Choroid plexus epithelial cell (primary cell): Measurements from ENCODE around the gene RPAP3.

Source experiments
- DNase-seq: peaks from one replicate; pipeline ENCODE4 v3.0.0-alpha.2; 2010; ENCODE audit warnings: low read depth
- H3K4me3 ChIP-seq: 2 replicates; pipeline ENCODE4 v1.5.1; 2011; ENCODE audit warnings: low read depth, mild to moderate bottlenecking, control low read depth, low read length, moderate library complexity
- TF ChIP-seq, protein P1 (sequence below): conservative IDR thresholded peaks from 2 replicates; pipeline ENCODE4 v1.5.1; 2011; ENCODE audit warnings: low read depth, mild to moderate bottlenecking, control low read depth, inconsistent platforms, low read length, moderate library complexity

The RPAP3 gene

DNA sequence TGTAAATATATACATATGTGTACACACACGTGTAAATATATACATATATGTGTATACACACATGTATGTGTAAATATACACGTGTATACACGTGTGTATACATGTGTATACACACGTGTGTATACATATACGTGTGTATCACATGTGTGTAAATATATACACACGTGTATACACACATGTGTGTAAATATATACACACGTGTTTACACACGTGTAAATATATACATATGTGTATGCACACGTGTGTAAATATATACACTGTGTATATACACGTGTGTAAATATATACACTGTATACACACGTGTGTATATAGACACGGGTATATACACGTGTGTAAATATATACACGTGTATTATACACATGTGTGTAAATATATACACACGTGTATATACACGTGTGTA is 71.7 kb downstream of the RPAP3 start:
- TF ChIP-seq, protein P1, sequence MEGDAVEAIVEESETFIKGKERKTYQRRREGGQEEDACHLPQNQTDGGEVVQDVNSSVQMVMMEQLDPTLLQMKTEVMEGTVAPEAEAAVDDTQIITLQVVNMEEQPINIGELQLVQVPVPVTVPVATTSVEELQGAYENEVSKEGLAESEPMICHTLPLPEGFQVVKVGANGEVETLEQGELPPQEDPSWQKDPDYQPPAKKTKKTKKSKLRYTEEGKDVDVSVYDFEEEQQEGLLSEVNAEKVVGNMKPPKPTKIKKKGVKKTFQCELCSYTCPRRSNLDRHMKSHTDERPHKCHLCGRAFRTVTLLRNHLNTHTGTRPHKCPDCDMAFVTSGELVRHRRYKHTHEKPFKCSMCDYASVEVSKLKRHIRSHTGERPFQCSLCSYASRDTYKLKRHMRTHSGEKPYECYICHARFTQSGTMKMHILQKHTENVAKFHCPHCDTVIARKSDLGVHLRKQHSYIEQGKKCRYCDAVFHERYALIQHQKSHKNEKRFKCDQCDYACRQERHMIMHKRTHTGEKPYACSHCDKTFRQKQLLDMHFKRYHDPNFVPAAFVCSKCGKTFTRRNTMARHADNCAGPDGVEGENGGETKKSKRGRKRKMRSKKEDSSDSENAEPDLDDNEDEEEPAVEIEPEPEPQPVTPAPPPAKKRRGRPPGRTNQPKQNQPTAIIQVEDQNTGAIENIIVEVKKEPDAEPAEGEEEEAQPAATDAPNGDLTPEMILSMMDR: no peak
- H3K4me3 ChIP-seq: no peak overlapping the region
- DNase-seq: no peak

DNA sequence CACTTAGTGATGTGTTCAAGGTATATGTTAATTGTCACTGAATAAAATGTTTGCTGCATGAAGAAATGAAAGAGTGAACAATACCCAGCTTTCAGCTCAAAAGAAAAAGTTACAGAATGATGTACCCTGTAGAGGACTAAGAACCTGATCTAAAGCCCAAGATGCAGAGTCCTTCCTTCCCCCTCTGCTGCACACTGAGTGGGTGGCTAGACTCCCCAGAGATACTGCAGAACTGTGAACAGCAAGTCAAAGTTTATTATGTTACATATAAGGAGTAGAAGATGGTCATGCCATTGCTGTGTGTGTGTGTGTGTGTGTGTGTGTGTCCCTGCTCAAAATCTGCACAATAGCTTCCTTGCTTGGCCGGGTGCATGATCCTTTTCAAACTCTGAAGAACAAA is 83.9 kb downstream of the RPAP3 start:
- TF ChIP-seq, protein P1: no peak
- H3K4me3 ChIP-seq: no peak overlapping the region
- DNase-seq: no peak

DNA sequence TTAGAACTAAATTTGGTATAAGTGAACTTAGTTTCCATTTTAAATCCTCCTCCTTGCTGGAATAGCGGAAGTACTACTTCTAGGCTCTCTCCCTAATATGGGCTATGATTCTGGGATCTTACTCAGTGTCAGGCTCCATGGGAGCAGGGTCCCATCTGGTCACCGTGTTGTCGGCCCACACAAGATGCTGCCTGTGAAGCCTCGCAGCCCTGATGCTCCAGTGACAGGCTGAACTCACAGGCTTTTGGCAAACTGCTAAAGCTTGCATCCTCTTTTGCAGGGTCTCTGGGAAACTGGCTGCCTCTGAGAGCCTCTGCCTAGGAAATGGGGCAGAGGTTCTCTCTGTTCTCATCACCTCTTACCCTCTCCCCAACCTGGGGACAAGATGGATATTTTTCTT is 88.4 kb downstream of the RPAP3 start:
- no peak for DNase-seq
- H3K4me3 ChIP-seq: no peak overlapping the region
- TF ChIP-seq, protein P1: no peak

DNA sequence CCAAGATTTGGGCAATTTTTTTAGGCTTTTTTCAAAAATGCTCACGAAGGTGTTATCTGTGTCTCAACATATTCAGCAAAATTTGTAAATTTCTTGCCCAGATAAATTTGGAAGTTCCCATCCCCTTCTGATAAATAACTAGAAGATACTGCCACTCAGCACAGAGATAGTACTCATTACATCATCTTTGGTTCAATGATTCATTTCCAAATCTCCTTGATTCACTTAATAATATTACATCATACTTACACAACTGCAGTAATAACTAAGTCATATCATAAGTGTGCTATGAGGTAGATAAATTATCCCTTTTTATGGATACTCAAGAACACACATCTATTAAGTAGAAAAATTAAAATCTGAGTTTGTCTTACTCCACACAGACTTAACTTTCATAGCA is 89.4 kb downstream of the RPAP3 start:
- TF ChIP-seq, protein P1: no peak
- H3K4me3 ChIP-seq: no peak overlapping the region
- no peak for DNase-seq

DNA sequence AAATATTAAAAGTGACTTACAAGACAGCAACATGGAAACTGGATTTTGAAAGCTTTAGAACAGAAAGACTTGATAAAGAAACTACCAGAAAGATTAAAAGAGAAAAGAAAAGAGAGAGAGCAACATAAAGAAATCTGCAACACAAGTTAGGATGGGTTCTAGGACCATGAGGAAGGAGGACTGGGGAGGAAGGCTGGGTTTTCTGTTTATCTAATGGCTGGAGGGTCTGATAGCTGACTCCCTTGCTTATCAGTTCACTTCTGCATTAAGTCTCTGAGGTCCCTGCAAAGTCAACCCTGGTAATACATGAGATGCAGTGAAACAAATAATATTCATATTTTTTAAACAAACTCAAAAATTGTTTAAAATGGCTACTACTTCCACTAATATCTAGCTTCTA is 90.1 kb downstream of the RPAP3 start:
- TF ChIP-seq, protein P1: no peak
- DNase-seq: no peak

DNA sequence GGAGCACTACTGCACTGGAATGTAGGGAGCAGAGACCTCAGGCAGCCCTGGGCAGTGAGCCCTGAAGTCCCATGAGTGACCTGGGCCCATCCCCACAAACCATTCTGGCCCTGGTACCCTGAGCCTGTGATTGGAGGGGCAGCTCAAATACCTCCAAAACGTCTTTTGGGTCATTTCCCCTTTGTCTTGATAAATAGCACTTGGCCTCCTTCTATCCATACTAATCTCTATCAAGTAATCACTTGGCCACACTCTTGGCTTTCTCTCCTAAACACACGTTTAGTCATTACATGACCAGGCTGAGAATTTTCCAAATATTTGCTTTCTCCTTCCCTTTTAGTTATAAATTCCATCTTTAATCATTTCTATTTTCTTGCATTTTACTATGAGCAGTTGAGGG is 91.3 kb downstream of the RPAP3 start:
- TF ChIP-seq, protein P1: no peak
- no peak overlapping the region for H3K4me3 ChIP-seq
- no peak for DNase-seq

More for the DNA sequence above, 90.1 kb downstream of the RPAP3 start:
- no peak overlapping the region for H3K4me3 ChIP-seq

DNA sequence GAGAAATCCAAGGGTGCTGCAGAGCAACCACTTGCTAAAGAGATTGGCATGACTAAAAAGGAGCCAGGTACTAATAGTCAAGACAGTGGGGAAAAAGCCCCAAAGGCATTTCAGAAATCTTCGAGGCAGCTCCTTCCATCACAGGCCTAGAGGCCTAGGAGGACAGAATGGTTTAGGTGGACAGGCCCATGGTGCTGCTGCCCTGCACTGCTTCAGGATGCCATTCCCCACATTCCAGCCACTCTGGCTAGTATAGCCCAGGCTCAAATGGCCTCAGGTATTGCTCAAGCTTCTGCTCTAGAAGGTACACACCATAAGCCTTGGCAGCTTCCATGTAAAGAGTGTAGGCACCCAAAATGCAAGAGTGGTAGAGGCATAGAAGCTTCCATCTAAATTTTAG is 92.9 kb downstream of the RPAP3 start:
- no peak overlapping the region for H3K4me3 ChIP-seq
- DNase-seq: no peak
- TF ChIP-seq, protein P1: no peak
